SK-N-SH (cell line): ENCODE measurements around the gene AKR1C4. TPM values are rescaled to one million over a fixed set of nuclear protein-coding genes. Genes with fewer than 3 reads are reported as not detected.
"Not testable (repeated sequence)": the region's sequence is repeated elsewhere in the genome, so short reads cannot be mapped to it uniquely, and the experiment has no call there.

ENCODE experiments used
- CTCF ChIA-PET: fragments of 300-600, 350-600 bp; formaldehyde crosslinking; extraction: SDS; loops from one replicate; lab custom pipeline; 2021; lab: Yijun Ruan, JAX
- POLR2A ChIA-PET: fragments of 350-600 bp; sonication (Branson Sonifier 250); formaldehyde crosslinking; extraction: SDS; loops from one replicate; lab custom pipeline; 2020; ENCODE audit warnings: antibody characterized with exemption, inconsistent platforms; lab: Yijun Ruan, JAX
- DNase-seq: peaks from one replicate; pipeline ENCODE4 v3.0.0; 2012
- H2AFZ ChIP-seq: fragments of 200-600 bp; sonication (generic); 2 replicates; pipeline ENCODE4 v1.8.1; 2016; ENCODE audit warnings: antibody characterized with exemption, mild to moderate bottlenecking, low read depth
- H3F3A ChIP-seq: fragments of 200-600 bp; sonication (generic); replicated peaks from 2 replicates; pipeline ENCODE3; 2016; ENCODE audit warnings: antibody characterized with exemption, mild to moderate bottlenecking; ENCODE audit not compliant: insufficient read depth
- H3K27ac ChIP-seq, 2 experiments: fragments of 200-500 bp in 1 of 2; fragments of 200-600 bp in 1 of 2; sonication (Bioruptor generic) in 1 of 2; sonication (generic), shearing (Covaris generic) in 1 of 2; 2 replicates each; pipeline versions ENCODE4 v1.5.1 to v1.6.1; 2014 to 2016; ENCODE audit warnings: low read depth in 2 of 2, inconsistent platforms in 1 of 2, low read length in 1 of 2, mild to moderate bottlenecking in 1 of 2, mixed read lengths in 1 of 2
- H3K27me3 ChIP-seq: fragments of 200-600 bp; sonication (generic), shearing (Covaris generic); 2 replicates; pipeline ENCODE4 v1.6.1; 2016; ENCODE audit warnings: mixed run types; ENCODE audit not compliant: insufficient read depth
- H3K36me3 ChIP-seq, 2 experiments: fragments of 200-500 bp in 1 of 2; fragments of 200-600 bp in 1 of 2; sonication (Bioruptor generic) in 1 of 2; sonication (generic) in 1 of 2; replicated peaks in 1 of 2; 2 replicates each; pipeline versions ENCODE3 to v1.5.1; 2014 to 2016; ENCODE audit warnings: low read length in 1 of 2, mild to moderate bottlenecking in 1 of 2; ENCODE audit not compliant: insufficient read depth in 2 of 2, control insufficient read depth in 1 of 2
- H3K4me1 ChIP-seq, 2 experiments: fragments of 200-500 bp in 1 of 2; fragments of 200-600 bp in 1 of 2; sonication (Bioruptor generic) in 1 of 2; sonication (generic), shearing (Covaris generic) in 1 of 2; 2 replicates each; pipeline versions ENCODE4 v1.5.1 to v1.6.1; 2014 to 2016; ENCODE audit warnings: low read depth in 1 of 2, low read length in 1 of 2, mixed run types in 1 of 2; ENCODE audit not compliant: insufficient read depth in 2 of 2, control insufficient read depth in 1 of 2
- H3K4me2 ChIP-seq: fragments of 200-600 bp; sonication (generic), shearing (Covaris generic); 2 replicates; pipeline ENCODE4 v1.6.1; 2017; ENCODE audit warnings: mixed run types
- H3K4me3 ChIP-seq, 2 experiments: fragments of 200-500 bp in 1 of 2; fragments of 200-600 bp in 1 of 2; sonication (Bioruptor generic) in 1 of 2; sonication (generic), shearing (Covaris generic) in 1 of 2; 2 replicates each; pipeline versions ENCODE4 v1.5.1 to v1.8.1; 2014 to 2016; ENCODE audit warnings: low read depth in 2 of 2, inconsistent platforms in 1 of 2, low read length in 1 of 2, mild to moderate bottlenecking in 1 of 2, mixed read lengths in 1 of 2, moderate library complexity in 1 of 2
- H3K79me2 ChIP-seq: fragments of 200-600 bp; sonication (generic); 2 replicates; pipeline ENCODE4 v1.8.1; 2017; ENCODE audit warnings: mild to moderate bottlenecking; ENCODE audit not compliant: insufficient read depth
- H3K9ac ChIP-seq: fragments of 200-600 bp; sonication (generic); 2 replicates; pipeline ENCODE4 v1.6.1; 2017; ENCODE audit warnings: mixed run types
- H3K9me2 ChIP-seq: fragments of 200-600 bp; sonication (generic); 2 replicates; pipeline ENCODE4 v1.6.1; 2017; ENCODE audit warnings: mixed run types
- H3K9me3 ChIP-seq: fragments of 200-600 bp; sonication (generic); 2 replicates; pipeline ENCODE4 v1.6.1; 2017; ENCODE audit warnings: mixed run types, mild to moderate bottlenecking, moderate library complexity
- H4K20me1 ChIP-seq: fragments of 200-600 bp; sonication (generic); 2 replicates; pipeline ENCODE4 v1.6.1; 2017; ENCODE audit warnings: mild to moderate bottlenecking, mixed run types; ENCODE audit not compliant: insufficient read depth
- FOXJ3 ChIP-seq: sonication (generic); formaldehyde crosslinking; IDR thresholded peaks from 2 replicates; pipeline ENCODE4 v1.5.1; 2020; ENCODE audit warnings: mild to moderate bottlenecking, missing genetic modification reagents
- MXI1 ChIP-seq: IDR thresholded peaks from 2 replicates; pipeline ENCODE4 v1.6.1; 2012; ENCODE audit warnings: mild to moderate bottlenecking, low read depth, low read length, improper control_type of control experiment
- NFIC ChIP-seq: IDR thresholded peaks from 2 replicates; pipeline ENCODE4 v1.4.0; 2012; ENCODE audit warnings: borderline replicate concordance
- REST ChIP-seq: IDR thresholded peaks from 2 replicates; pipeline ENCODE4 v1.6.1; 2012; ENCODE audit warnings: mild to moderate bottlenecking, low read depth, low read length, moderate library complexity
- SMC3 ChIP-seq: IDR thresholded peaks from 2 replicates; pipeline ENCODE4 v1.6.1; 2012; ENCODE audit warnings: low read depth, low read length, improper control_type of control experiment
- TAF1 ChIP-seq: IDR thresholded peaks from 2 replicates; pipeline ENCODE4 v1.6.1; 2012; ENCODE audit warnings: low read depth, mild to moderate bottlenecking, low read length, moderate library complexity, borderline replicate concordance
- TEAD4 ChIP-seq: IDR thresholded peaks from 2 replicates; pipeline ENCODE4 v1.4.0; 2012; ENCODE audit warnings: mild to moderate bottlenecking, borderline replicate concordance; ENCODE audit not compliant: insufficient read depth
- USF2 ChIP-seq: fragments of 150-350 bp; IDR thresholded peaks from 2 replicates; pipeline ENCODE4 v1.6.1; 2017; ENCODE audit warnings: antibody characterized with exemption, low read length, low read depth, borderline replicate concordance
- WGBS: methylation state at CpG from one replicate; pipeline ENCODE4 v1.1.6; 2017; ENCODE audit warnings: low lambda C conversion rate; 5-methylcytosine and 5-hydroxymethylcytosine counted together
- polyA plus RNA-seq, 3 experiments: library from polyadenylated mRNA; depleted of rRNA; stranded (reverse); fragments of >200 nt; gene quantifications; 2 replicates each; pipeline ENCODE4 v1.2.3, GENCODE V29; 2012
- TF ChIP-seq, protein P1 (sequence below): fragments of 150-350 bp; IDR thresholded peaks from 2 replicates; pipeline ENCODE4 v1.6.1; 2016; ENCODE audit warnings: mild to moderate bottlenecking, low read depth, low read length

Gene AKR1C4
- polyA plus RNA-seq, 1 of the 3 experiments (the other 2 are of a cell fraction) = not detected

- TF ChIP-seq REST = no peak
- no peak for TF ChIP-seq MXI1
Measured at GRCh38 chr10:5252177-5253037, 55.8 kb downstream of the AKR1C4 start (continued).

GRCh38 chr10:5254488-5254887 is 57.9 kb downstream of the AKR1C4 start:
- 5% methylated on average over 4 of the region's 4 CpGs for WGBS
- Histone ChIP-seq H3K27me3 (no peaks in the 10 kb centered on the region; the same call in 1 of the 2 replicates), H3K4me3 (no peak overlapping the region), H3K27ac (no peak overlapping the region), H3K4me1 (no peaks in the 10 kb centered on the region), H3K9me3 (no peaks in the 10 kb centered on the region), H2AFZ (no peak overlapping the region), H3K36me3 (no peaks in the 10 kb centered on the region), H4K20me1 (no peaks in the 10 kb centered on the region), H3K79me2 (no peaks in the 10 kb centered on the region), H3K4me2 (no peak overlapping the region), H3F3A (no peaks in the 10 kb centered on the region), H3K9me2 (no peaks in the 10 kb centered on the region), H3K9ac (no peak overlapping the region)
- TF ChIP-seq FOXJ3 (no peak), USF2 (no peak), NFIC (no peak), TEAD4 (no peak), TAF1 (no peak), SMC3 (no peak), REST (no peak)
- TF ChIP-seq, protein P1, sequence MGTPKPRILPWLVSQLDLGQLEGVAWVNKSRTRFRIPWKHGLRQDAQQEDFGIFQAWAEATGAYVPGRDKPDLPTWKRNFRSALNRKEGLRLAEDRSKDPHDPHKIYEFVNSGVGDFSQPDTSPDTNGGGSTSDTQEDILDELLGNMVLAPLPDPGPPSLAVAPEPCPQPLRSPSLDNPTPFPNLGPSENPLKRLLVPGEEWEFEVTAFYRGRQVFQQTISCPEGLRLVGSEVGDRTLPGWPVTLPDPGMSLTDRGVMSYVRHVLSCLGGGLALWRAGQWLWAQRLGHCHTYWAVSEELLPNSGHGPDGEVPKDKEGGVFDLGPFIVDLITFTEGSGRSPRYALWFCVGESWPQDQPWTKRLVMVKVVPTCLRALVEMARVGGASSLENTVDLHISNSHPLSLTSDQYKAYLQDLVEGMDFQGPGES = no peak
- DNase-seq = no peak
- POLR2A ChIA-PET = no interaction called here
- CTCF ChIA-PET = no interaction called here

DNA sequence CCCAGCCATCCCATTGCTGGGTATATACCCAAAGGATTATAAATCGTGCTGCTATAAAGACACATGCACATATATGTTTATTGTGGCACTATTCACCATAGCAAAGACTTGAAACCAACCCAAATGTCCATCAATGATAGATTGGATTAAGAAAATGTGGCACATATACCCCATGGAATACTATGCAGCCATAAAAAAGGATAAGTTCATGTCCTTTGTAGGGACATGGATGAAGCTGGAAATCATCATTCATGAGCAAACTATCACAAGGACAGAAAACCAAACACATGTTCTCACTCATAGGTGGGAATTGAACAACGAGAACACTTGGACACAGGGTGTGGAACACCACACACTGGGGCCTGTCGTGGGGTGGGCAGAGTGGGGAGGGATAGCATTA is 61.1 kb downstream of the AKR1C4 start:
- H3K9me3 ChIP-seq, H4K20me1 ChIP-seq, H3K36me3 ChIP-seq, H3K9ac ChIP-seq, H3F3A ChIP-seq, H3K4me1 ChIP-seq, H3K9me2 ChIP-seq, CTCF ChIA-PET, H3K4me3 ChIP-seq, H3K79me2 ChIP-seq, H3K4me2 ChIP-seq, H2AFZ ChIP-seq, H3K27me3 ChIP-seq, POLR2A ChIA-PET, H3K27ac ChIP-seq, DNase-seq: not testable (repeated sequence)
- 12% methylated on average over 3 of the region's 3 CpGs for WGBS
